Vagina (tissue), 2 donors: Measurements from ENCODE around the gene LPIN2.

ENCODE experiments used
- CTCF ChIP-seq, 3 experiments: fragments of 450-650 bp in 2 of 3; fragments of 200-600 bp in 1 of 3; sonication (generic) in 1 of 3; IDR thresholded peaks; one replicate each; pipeline ENCODE4 v1.5.1; 2017 to 2019; ENCODE audit warnings: antibody characterized with exemption in 3 of 3, mild to moderate bottlenecking in 2 of 3, moderate library complexity in 2 of 3
- POLR2A ChIP-seq, 2 donors: fragments of 450-650 bp; IDR thresholded peaks; one replicate each; pipeline ENCODE4 v1.6.1; 2017; ENCODE audit warnings: antibody characterized with exemption in 2 of 2, mild to moderate bottlenecking in 2 of 2, moderate library complexity in 2 of 2
- POLR2AphosphoS5 ChIP-seq, 2 donors: sonication (generic); formaldehyde crosslinking; IDR thresholded peaks; one replicate each; pipeline ENCODE4 v1.9.0; 2017; ENCODE audit warnings: antibody characterized with exemption in 2 of 2, mild to moderate bottlenecking in 2 of 2, low read depth in 1 of 2; ENCODE audit not compliant: insufficient read depth in 1 of 2

DNA sequence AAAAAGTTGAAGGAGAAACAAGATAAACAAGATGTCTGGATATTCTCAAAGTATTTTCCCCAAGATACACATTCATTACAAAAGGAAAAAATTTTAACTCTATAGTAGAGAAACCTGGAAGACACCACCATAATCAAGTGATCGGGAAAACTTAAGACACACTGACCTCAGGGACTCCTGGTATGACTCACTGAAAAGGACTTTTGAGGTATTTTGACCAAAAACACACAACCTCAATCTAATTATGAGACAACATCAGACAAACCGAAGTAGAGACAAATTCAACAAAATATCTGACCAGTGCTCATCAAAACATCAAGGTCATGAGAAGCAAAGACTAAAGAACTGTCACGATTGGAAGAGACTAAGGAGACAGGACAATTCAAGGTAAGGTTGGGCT is 34.7 kb downstream of the LPIN2 start:
- TF ChIP-seq POLR2A (IDR thresholded peaks at IDR 0.05) (no peak), CTCF (IDR thresholded peaks at IDR 0.05) (no peak), POLR2AphosphoS5 (IDR thresholded peaks at IDR 0.05; ENCODE audit: insufficient read depth in 1 of 2, low read depth in 1 of 2) (no peak)
